ENCODE results near the gene ANKRD13D.

ANKRD13D gene

DNA sequence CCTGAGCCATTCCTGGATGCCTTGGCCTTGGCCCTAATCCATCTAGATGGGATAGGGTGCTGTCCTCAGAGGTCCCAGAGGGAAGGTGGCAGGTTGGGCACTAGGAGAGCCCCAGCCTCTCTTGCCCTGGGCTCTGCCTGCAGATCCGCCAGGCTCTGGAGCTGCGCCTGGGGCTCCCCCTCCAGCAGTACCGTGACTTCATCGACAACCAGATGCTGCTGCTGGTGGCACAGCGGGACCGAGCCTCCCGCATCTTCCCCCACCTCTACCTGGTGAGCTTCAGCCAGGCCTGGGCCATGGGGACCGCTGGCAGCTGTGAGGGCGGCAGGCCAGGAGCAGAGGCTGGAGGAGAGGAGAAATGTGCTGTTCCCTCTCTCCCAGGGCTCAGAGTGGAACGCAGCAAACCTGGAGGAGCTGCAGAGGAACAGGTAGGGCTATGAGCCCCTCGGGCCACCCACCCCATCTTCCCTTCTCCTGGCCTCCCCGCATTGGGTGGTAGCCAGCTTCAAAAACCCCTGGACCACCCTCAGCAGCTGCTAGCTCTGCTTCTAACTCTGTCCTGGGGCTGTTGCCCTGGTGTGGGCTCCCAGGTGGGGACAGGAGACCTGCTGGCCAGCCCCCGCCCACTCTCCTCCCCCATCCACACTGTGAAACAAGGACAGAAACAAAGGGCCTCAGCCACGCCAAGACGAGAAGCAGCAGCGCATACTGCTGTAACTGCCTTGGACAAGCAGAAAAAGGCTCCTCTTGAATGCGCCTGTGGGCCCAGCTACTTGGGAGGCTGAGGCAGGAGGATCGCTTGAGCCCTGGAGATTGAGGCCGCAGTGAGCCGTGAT is 19.1 kb downstream of the ANKRD13D start:
- peaks cover 23% of the 10 kb centered on the region for H3K36me3 ChIP-seq (ENCODE audit: control insufficient read depth, insufficient read depth, low read length)
- peaks cover 28% of the 10 kb centered on the region for H3K4me1 ChIP-seq (ENCODE audit: control insufficient read depth, insufficient read depth, low read length)
- no peak overlapping the region for H3K9ac ChIP-seq (ENCODE audit: low read length)
- H3K4me3 ChIP-seq (ENCODE audit: low read length) = no peak overlapping the region
- H3K9me3 ChIP-seq (ENCODE audit: control insufficient read depth, low read length) = no peaks in the 10 kb centered on the region
- no peaks in the 10 kb centered on the region for H3K27me3 ChIP-seq (ENCODE audit: control insufficient read depth, insufficient read depth, low read length)

DNA sequence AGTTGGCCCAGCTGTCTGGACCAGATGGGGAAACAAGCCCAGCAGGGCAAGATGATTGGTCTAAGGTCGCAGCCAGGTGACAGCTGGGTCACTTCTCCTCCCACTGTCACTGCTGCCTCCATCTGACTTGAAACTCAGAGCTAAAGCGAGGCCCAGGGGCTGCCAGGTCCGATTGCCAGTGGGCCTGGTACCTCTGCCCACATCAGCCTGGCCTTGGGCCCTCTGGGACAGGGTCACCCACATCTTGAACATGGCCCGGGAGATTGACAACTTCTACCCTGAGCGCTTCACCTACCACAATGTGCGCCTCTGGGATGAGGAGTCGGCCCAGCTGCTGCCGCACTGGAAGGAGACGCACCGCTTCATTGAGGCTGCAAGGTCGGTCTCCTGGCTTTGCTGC is 20.1 kb downstream of the ANKRD13D start:
- Histone ChIP-seq H3K36me3 (ENCODE audit: control insufficient read depth, insufficient read depth, low read length) (peaks cover 23% of the 10 kb centered on the region), H3K4me3 (ENCODE audit: low read length) (no peak overlapping the region), H3K27me3 (ENCODE audit: control insufficient read depth, insufficient read depth, low read length) (no peaks in the 10 kb centered on the region), H3K4me1 (ENCODE audit: control insufficient read depth, insufficient read depth, low read length) (peaks cover 35% of the 10 kb centered on the region), H3K9ac (ENCODE audit: low read length) (no peak overlapping the region), H3K9me3 (ENCODE audit: control insufficient read depth, low read length) (no peaks in the 10 kb centered on the region)

DNA sequence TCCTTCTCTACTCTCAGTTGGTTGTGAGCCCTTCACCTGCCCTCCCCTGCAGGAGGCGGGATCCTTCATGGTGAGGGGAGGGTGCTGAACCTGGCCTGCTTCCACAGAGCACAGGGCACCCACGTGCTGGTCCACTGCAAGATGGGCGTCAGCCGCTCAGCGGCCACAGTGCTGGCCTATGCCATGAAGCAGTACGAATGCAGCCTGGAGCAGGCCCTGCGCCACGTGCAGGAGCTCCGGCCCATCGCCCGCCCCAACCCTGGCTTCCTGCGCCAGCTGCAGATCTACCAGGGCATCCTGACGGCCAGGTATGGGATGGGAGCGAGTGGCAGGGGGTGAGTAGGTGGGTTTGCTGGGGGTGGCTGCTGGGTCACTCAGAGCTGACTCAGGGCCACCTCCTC is 20.6 kb downstream of the ANKRD13D start:
- Histone ChIP-seq H3K36me3 (ENCODE audit: control insufficient read depth, insufficient read depth, low read length) (peaks cover 23% of the 10 kb centered on the region), H3K9me3 (ENCODE audit: control insufficient read depth, low read length) (no peaks in the 10 kb centered on the region), H3K27me3 (ENCODE audit: control insufficient read depth, insufficient read depth, low read length) (no peaks in the 10 kb centered on the region), H3K4me3 (ENCODE audit: low read length) (no peak overlapping the region), H3K9ac (ENCODE audit: low read length) (no peak overlapping the region), H3K4me1 (ENCODE audit: control insufficient read depth, insufficient read depth, low read length) (peaks cover 34% of the 10 kb centered on the region)

DNA sequence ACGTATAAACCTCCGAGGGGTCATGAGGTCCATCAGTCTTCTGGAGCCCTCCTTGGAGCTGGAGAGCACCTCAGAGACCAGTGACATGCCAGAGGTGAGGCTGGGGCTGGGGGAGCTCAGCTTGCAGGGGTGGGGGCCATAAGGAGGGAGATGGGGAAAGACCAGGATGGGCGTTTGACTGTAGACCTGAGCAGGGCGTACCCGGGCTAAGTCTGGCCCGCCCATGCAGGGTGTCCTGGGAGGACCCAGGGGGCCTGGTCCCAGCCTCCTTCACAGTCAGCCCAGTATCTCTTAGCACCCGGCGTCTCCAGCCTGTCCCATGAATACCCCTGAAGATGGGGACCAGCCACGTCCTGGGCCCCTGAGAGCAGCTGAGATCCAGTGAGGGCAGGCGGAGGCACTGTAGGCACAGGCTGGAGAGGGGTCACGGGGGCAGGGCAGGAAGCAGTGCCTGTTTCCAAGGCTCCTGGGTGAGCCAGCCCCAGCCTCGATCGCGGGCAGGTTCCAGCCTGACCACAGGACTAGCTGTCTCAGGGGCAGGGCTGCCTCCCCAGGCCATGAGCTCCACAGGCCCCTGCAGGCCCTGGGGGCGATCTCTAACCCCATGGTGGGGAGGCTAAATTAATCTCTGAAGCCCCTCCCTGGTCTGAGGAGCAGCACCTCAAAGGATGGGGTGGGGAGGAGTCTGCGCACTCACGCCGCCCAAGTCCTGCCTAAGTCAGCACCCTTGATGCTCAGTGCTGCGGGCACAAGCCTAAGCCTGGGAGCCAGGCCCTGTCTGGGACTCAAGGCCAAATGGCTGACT is 21.3 kb downstream of the ANKRD13D start:
- peaks cover 23% of the 10 kb centered on the region for H3K36me3 ChIP-seq (ENCODE audit: control insufficient read depth, insufficient read depth, low read length)
- peaks cover 29% of the 10 kb centered on the region for H3K4me1 ChIP-seq (ENCODE audit: control insufficient read depth, insufficient read depth, low read length)
- no peaks in the 10 kb centered on the region for H3K27me3 ChIP-seq (ENCODE audit: control insufficient read depth, insufficient read depth, low read length)
- no peak overlapping the region for H3K4me3 ChIP-seq (ENCODE audit: low read length)
- no peaks in the 10 kb centered on the region for H3K9me3 ChIP-seq (ENCODE audit: control insufficient read depth, low read length)
- H3K9ac ChIP-seq (ENCODE audit: low read length) = no peak overlapping the region

DNA sequence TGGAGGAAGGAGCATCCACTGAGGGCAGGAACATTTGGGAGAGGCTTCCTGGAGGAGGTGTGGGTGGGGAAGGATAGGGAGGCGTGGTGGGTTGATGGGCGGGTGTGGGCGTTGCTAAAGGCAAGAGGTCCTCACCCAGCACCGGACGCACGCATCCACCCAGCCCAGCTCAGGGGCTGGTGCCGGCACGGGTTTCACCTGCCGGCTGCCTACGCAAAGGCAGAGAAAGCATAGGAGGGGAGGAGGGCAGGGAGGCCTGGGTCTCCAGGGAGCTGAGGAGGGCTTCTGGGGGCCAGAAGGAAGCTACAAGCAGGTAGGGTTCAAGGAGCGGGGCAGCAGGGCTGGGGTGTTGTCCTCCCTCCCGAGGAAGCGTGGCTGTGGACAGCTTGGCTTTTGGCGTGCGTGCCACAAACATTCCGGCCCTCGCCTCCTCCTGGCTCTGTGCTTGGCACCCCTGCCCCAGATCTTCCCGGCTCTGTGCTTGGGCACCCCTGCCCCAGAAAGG is 22.0 kb downstream of the ANKRD13D start:
- Histone ChIP-seq H3K36me3 (ENCODE audit: control insufficient read depth, insufficient read depth, low read length) (peaks cover 23% of the 10 kb centered on the region), H3K4me3 (ENCODE audit: low read length) (no peak overlapping the region), H3K9ac (ENCODE audit: low read length) (no peak overlapping the region), H3K27me3 (ENCODE audit: control insufficient read depth, insufficient read depth, low read length) (no peaks in the 10 kb centered on the region), H3K9me3 (ENCODE audit: control insufficient read depth, low read length) (no peaks in the 10 kb centered on the region), H3K4me1 (ENCODE audit: control insufficient read depth, insufficient read depth, low read length) (peaks cover 29% of the 10 kb centered on the region)

DNA sequence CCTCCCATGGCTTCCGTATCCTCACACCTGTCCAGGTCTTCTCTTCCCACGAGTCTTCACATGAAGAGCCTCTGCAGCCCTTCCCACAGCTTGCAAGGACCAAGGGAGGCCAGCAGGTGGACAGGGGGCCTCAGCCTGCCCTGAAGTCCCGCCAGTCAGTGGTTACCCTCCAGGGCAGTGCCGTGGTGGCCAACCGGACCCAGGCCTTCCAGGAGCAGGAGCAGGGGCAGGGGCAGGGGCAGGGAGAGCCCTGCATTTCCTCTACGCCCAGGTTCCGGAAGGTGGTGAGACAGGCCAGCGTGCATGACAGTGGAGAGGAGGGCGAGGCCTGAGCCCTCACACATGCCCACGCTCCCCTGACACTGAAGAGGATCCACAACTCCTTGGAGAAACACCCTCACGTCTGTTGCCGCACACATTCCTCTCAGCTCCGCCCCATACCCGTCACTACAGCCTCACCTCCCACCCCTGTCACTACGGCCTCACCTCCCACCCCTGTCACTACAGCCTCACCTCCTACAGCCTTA is 22.5 kb downstream of the ANKRD13D start:
- Histone ChIP-seq H3K4me1 (ENCODE audit: control insufficient read depth, insufficient read depth, low read length) (peaks cover 32% of the 10 kb centered on the region), H3K4me3 (ENCODE audit: low read length) (no peak overlapping the region)

DNA sequence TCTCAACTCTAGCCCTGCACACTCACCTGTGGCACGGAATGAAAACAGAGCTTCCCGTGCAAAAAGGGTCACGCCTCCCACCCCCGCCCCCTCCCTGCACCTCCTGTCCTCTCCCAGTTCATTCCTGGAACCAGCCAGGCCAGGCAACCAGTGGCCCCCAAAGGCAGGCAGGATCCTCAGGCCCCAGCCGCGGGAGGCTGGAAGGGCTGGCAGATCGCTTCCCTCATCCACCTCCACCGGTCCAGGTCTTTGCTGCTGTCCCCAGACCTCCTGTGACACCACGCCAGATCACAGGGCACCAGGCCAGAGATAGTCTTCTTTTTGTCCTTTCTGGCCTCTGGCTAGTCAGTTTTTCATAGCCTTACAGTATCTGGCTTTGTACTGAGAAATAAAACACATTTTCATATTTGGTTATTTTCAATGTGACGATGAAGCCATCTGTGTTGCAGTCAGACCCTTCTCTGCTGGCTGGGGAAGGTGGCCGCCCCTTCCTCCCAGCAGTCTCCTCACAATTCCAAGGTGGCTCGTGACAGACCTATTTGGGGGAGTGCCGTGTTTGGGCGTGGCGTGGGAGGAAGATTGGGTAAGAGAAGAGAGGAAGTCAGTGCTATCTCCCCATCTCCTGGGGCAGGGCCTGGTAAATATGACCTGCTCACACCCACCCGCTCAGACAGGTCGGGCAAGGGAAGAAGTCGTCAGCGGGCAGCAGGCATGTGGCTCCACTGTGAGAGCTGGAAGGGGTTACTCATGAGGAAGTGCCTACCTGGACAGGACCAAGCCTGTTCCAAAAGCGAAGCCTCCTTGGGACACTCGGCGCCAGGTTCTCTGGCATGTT is 23.3 kb downstream of the ANKRD13D start:
- peaks cover 32% of the 10 kb centered on the region for H3K4me1 ChIP-seq (ENCODE audit: control insufficient read depth, insufficient read depth, low read length)
- H3K36me3 ChIP-seq (ENCODE audit: control insufficient read depth, insufficient read depth, low read length) = peaks cover 16% of the 10 kb centered on the region
- H3K9ac ChIP-seq (ENCODE audit: low read length) = peak overlapping the region; percentile 72
- no peaks in the 10 kb centered on the region for H3K27me3 ChIP-seq (ENCODE audit: control insufficient read depth, insufficient read depth, low read length)
- no peaks in the 10 kb centered on the region for H3K9me3 ChIP-seq (ENCODE audit: control insufficient read depth, low read length)
- no peak overlapping the region for H3K4me3 ChIP-seq (ENCODE audit: low read length)

More for the DNA sequence above, 22.5 kb downstream of the ANKRD13D start:
- Histone ChIP-seq H3K36me3 (ENCODE audit: control insufficient read depth, insufficient read depth, low read length) (peaks cover 23% of the 10 kb centered on the region), H3K27me3 (ENCODE audit: control insufficient read depth, insufficient read depth, low read length) (no peaks in the 10 kb centered on the region), H3K9me3 (ENCODE audit: control insufficient read depth, low read length) (no peaks in the 10 kb centered on the region), H3K9ac (ENCODE audit: low read length) (no peak overlapping the region)

DNA sequence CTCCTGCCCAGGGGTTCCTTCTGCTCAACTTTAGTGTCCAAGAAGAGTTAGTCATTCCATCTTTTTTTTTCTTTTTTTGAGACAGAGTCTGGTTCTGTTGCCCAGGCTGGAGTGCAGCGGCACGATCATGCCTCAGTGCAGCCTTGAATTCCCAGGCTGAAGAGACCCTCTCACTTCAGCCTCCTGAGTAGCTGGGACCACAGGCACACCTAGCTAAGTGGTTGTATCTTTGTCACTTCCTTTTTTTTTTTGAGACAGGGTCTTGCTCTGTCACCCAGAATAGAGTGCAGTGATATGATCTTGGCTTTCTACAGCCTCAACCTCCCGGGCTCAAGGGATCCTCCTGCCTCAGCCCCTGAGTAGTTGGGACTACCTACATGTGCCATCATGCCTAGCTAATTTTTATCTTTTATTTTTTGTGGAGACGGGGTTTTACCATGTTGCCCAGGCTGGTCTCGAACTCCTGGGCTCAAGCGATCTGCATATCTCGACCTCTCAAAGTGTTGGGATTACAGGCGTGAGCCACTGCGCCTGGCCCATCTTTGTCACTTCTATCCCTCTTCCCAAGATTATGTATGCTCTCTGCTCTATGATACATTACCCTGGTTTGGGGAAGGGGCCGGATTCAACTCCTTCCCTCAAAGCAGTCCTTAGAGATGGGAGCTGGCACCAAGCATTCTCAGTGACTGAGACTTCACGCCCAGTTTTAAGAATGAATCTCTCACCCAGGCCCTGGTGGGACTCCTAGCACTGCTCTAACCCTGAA is 24.2 kb downstream of the ANKRD13D start:
- Histone ChIP-seq H3K4me1 (ENCODE audit: control insufficient read depth, insufficient read depth, low read length) (peaks cover 33% of the 10 kb centered on the region), H3K9ac (ENCODE audit: low read length) (peak overlapping the region; percentile 72)

DNA sequence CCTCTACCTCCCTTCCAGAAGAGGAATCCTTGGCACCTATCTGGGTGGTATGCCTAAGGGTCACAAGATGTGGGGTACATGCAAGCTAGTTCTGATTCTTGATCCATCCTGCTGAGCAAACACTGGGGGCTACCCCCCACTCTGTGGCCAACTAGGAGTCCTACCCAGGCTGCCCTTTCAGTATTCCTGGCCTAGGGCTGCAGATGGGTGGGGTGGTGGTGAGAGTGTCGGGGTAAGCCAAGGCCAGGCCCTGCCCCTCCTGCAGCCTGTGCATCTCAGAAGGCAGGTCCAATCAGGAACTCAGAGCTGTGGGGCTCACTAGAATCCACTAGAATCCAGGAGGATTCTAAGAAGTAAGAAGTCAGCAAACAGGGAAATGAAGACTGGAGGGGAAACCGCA is 25.1 kb downstream of the ANKRD13D start:
- Histone ChIP-seq H3K9ac (ENCODE audit: low read length) (no peak overlapping the region), H3K4me1 (ENCODE audit: control insufficient read depth, insufficient read depth, low read length) (peaks cover 42% of the 10 kb centered on the region), H3K9me3 (ENCODE audit: control insufficient read depth, low read length) (no peaks in the 10 kb centered on the region), H3K27me3 (ENCODE audit: control insufficient read depth, insufficient read depth, low read length) (no peaks in the 10 kb centered on the region), H3K4me3 (ENCODE audit: low read length) (no peak overlapping the region), H3K36me3 (ENCODE audit: control insufficient read depth, insufficient read depth, low read length) (peaks cover 8% of the 10 kb centered on the region)

More for the DNA sequence above, 24.2 kb downstream of the ANKRD13D start:
- no peak overlapping the region for H3K4me3 ChIP-seq (ENCODE audit: low read length)
- H3K36me3 ChIP-seq (ENCODE audit: control insufficient read depth, insufficient read depth, low read length) = peaks cover 10% of the 10 kb centered on the region
- no peaks in the 10 kb centered on the region for H3K27me3 ChIP-seq (ENCODE audit: control insufficient read depth, insufficient read depth, low read length)
- no peaks in the 10 kb centered on the region for H3K9me3 ChIP-seq (ENCODE audit: control insufficient read depth, low read length)

DNA sequence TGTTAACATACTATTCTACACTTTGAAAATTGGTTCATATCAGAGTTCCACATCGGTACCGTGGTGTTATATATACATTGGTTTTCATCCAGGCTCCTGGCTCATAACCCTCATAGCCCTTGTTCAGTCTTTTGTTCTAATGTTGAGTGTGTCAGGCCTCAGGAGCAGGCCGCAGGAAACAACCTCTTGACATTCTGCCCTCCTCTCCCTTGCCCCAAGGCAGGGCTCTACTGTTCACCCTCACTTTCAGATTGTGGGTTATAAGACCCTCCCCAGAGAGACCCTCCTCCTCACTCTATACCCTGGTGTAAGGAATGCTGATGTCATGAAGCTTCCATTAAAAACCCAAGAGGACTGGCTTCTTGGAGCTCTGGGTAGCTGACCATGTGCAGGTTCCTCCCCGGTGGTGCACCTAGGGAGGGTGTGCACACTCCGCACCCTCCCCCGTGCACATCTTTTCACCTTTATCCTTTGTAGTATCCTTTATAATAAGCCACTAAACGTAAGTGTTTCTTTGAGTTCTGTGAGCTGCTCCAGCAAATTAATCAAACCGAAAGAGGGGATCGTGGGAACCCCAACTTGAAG is 26.3 kb downstream of the ANKRD13D start:
- Histone ChIP-seq H3K27me3 (ENCODE audit: control insufficient read depth, insufficient read depth, low read length) (no peaks in the 10 kb centered on the region), H3K36me3 (ENCODE audit: control insufficient read depth, insufficient read depth, low read length) (no peaks in the 10 kb centered on the region), H3K4me1 (ENCODE audit: control insufficient read depth, insufficient read depth, low read length) (peaks cover 44% of the 10 kb centered on the region), H3K9me3 (ENCODE audit: control insufficient read depth, low read length) (no peaks in the 10 kb centered on the region), H3K9ac (ENCODE audit: low read length) (no peak overlapping the region), H3K4me3 (ENCODE audit: low read length) (no peak overlapping the region)

DNA sequence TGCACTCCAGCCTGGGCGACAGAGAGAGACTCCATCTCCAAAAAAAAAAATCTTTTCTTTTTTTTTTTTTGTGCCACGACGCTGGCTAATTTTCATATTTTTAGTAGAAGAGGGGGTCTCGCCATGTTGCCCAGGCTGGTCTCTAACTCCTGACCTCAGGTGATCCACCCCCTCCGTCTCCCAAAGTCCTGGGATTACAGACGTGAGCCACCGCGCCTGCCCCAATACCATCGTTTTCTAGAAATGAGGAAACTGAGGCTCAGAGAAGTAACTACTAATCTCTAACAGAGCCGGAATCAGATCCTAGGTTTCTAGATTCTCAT is 27.7 kb downstream of the ANKRD13D start:
- H3K4me1 ChIP-seq (ENCODE audit: control insufficient read depth, insufficient read depth, low read length) = peaks cover 49% of the 10 kb centered on the region
- H3K36me3 ChIP-seq (ENCODE audit: control insufficient read depth, insufficient read depth, low read length) = no peaks in the 10 kb centered on the region
- peak overlapping the region; percentile 89 for H3K4me3 ChIP-seq (ENCODE audit: low read length)
- H3K9ac ChIP-seq (ENCODE audit: low read length) = peak overlapping the region; percentile 94
- H3K27me3 ChIP-seq (ENCODE audit: control insufficient read depth, insufficient read depth, low read length) = no peaks in the 10 kb centered on the region
- no peaks in the 10 kb centered on the region for H3K9me3 ChIP-seq (ENCODE audit: control insufficient read depth, low read length)

All from mucosa of stomach (tissue), 1 donor.